ENCODE results near the gene PSMG3.

DNA sequence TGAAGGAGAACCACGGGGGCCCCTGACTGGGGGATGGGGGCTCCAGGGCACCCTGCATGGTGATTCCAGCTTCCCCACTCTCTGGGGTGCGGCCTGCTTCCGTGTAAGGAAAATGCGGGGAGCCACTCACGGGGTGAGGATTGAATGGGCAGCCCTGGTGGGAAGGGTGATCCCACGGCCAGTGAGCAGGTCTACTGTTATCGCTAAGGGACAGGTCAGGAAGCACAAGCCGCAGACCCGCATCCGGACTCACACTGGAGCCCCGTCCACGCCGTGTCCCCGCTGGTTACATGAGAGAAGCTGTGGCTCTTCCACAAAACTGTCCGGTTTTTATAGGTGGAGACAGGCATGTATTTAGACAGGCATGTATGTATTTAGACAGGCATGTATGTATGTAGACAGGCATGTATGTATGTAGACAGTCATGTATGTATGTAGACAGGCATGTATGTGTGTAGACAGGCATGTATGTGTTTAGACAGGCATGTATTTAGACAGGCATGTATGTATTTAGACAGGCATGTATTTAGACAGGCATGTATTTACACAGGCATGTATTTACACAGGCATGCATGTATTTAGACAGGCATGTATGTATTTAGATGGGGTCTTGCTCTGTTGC, 5.7 kb downstream of the PSMG3 start:
- TF ChIP-seq, protein P1, sequence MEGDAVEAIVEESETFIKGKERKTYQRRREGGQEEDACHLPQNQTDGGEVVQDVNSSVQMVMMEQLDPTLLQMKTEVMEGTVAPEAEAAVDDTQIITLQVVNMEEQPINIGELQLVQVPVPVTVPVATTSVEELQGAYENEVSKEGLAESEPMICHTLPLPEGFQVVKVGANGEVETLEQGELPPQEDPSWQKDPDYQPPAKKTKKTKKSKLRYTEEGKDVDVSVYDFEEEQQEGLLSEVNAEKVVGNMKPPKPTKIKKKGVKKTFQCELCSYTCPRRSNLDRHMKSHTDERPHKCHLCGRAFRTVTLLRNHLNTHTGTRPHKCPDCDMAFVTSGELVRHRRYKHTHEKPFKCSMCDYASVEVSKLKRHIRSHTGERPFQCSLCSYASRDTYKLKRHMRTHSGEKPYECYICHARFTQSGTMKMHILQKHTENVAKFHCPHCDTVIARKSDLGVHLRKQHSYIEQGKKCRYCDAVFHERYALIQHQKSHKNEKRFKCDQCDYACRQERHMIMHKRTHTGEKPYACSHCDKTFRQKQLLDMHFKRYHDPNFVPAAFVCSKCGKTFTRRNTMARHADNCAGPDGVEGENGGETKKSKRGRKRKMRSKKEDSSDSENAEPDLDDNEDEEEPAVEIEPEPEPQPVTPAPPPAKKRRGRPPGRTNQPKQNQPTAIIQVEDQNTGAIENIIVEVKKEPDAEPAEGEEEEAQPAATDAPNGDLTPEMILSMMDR (optimal IDR thresholded peaks at IDR 0.05 in 1 of 3, IDR thresholded peaks at IDR 0.05 in 1 of 3, conservative IDR thresholded peaks at IDR 0.05 in 1 of 3; ENCODE audit: extremely low read depth in 1 of 3, insufficient read depth in 2 of 3, low read length in 3 of 3) = no peak
- TF ChIP-seq EZH2 (IDR thresholded peaks at IDR 0.05; ENCODE audit: low read length) = no peak
